GM10266 (cell line): Measurements from ENCODE around the gene ECEL1.

ENCODE experiments used
- DNase-seq: peaks from one replicate; pipeline ENCODE4 v3.0.0; 2012; ENCODE audit errors: extremely low spot score
- TF ChIP-seq, protein P1 (sequence below): IDR thresholded peaks from 2 replicates; pipeline ENCODE4 v1.5.1; 2012; ENCODE audit warnings: mild to moderate bottlenecking, low read depth; ENCODE audit not compliant: control insufficient read depth, insufficient read depth; ENCODE audit errors: missing control alignments

ECEL1 gene

DNA sequence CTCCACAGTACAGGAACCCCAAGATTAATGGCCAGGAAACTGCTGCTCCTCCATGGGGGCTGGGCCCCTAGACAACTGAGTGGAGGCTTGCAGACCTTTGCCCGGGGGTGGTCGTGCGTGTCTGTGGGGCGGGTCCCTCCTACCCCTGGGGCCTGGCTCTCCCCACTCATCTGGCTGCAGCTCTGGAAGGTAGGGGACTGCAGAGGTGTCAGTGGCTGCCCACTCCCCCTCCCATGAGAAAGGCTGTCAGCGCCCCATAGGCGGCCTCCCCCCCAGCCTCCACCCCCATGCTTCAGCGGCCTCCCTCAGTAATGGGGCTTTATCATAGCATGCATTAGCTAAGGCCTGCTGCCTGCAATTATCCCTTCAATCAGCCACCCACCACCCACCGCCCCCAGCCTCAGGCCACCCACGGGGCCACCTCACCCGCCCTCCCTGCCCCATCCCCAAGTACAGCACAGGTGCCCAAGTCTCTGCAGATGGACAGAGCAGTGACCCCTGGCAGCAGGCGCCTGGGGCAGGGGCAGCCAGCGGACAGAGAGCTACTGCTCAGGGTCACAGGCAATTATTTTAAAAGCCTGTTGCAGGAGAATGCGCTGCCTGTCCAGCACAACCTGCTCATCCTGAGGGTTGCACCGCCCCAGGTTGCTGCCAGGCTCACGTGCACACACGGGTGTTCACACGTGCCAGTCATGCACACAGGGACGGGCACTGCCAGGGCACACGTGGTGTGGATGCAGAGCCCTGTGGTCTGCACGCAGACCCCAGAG, 9.1 kb upstream of the ECEL1 start:
- TF ChIP-seq, protein P1, sequence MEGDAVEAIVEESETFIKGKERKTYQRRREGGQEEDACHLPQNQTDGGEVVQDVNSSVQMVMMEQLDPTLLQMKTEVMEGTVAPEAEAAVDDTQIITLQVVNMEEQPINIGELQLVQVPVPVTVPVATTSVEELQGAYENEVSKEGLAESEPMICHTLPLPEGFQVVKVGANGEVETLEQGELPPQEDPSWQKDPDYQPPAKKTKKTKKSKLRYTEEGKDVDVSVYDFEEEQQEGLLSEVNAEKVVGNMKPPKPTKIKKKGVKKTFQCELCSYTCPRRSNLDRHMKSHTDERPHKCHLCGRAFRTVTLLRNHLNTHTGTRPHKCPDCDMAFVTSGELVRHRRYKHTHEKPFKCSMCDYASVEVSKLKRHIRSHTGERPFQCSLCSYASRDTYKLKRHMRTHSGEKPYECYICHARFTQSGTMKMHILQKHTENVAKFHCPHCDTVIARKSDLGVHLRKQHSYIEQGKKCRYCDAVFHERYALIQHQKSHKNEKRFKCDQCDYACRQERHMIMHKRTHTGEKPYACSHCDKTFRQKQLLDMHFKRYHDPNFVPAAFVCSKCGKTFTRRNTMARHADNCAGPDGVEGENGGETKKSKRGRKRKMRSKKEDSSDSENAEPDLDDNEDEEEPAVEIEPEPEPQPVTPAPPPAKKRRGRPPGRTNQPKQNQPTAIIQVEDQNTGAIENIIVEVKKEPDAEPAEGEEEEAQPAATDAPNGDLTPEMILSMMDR, result no peak
- DNase-seq, result no peak

DNA sequence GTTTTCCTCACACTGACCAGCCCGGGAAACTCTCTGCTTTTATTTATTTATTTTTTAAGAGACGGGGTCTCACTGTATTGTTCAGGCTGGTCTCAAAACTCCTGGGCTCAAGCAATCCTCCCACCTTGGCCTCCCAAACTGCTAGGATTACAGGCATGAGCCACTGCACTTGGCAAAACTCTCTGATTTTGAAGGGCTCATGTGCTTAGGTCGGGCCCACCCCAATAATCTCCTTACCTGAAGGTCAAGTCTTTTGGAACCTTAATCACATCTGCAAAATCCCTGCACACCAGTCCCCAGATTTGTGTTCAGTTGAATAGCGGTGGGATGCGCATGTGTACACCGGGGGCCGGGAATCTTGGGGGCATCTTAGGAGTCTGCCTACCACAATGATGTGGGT, 7.7 kb upstream of the ECEL1 start:
- TF ChIP-seq, protein P1, result no peak

DNA sequence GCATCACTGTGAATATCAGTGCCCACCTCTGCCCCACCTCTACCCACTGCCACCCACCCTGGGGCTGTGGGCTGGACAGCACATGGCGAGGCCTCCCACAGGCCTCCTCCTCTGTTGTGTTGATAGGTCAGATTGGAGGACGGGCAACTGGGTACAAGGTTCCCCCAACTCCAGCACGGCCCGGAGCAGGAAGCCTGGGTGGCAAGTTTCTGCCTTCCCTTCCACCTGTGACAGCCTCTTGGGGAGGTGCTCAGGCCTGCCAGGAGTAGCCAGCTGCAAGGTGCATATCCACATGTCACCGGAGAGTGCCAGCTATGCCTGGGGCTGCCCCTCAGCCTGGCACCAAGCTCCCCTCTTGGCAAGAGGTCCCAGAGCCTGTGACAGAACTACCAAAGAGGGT, 6.9 kb upstream of the ECEL1 start:
- no peak for DNase-seq
- TF ChIP-seq, protein P1, result no peak

More for the DNA sequence above, 7.7 kb upstream of the ECEL1 start:
- no peak for DNase-seq

DNA sequence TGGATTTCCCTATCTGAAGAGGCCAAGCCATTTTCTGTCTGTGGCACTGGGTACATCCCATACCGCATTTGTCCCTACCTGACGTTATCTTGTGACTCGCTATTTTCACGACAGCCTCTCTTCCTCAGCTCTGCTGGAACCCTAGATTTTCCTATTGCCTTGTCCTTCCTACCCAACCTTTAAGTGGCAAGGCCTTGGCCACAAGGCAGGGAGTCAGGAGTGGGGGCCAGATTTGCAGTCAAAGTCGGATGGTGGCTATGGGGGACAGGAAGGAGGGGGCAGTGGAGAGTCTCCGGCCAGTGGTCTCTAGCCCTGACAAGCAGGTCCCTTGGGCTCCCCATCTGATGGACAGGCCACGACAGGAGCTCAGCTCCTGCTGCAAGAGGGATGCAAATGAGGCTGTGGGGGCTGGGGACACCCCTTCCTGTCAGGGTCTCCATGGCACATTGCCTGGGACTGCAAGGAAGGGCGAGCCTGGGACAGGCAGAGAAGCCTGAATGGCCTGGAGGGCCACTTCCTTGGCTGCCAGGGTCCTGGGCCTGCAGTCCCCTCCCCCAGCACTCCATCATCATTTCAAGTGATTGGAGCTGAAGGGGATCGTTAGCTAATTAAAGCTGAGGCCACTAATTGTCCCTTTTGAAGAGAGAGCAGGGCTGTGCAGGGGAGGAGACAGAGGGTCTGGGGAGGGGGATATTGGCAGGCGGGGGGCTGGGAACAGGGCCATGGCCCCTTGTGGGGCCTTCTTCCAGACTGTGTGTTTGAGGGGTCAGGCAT, 6.3 kb upstream of the ECEL1 start:
- no peak for DNase-seq
- TF ChIP-seq, protein P1, result no peak

DNA sequence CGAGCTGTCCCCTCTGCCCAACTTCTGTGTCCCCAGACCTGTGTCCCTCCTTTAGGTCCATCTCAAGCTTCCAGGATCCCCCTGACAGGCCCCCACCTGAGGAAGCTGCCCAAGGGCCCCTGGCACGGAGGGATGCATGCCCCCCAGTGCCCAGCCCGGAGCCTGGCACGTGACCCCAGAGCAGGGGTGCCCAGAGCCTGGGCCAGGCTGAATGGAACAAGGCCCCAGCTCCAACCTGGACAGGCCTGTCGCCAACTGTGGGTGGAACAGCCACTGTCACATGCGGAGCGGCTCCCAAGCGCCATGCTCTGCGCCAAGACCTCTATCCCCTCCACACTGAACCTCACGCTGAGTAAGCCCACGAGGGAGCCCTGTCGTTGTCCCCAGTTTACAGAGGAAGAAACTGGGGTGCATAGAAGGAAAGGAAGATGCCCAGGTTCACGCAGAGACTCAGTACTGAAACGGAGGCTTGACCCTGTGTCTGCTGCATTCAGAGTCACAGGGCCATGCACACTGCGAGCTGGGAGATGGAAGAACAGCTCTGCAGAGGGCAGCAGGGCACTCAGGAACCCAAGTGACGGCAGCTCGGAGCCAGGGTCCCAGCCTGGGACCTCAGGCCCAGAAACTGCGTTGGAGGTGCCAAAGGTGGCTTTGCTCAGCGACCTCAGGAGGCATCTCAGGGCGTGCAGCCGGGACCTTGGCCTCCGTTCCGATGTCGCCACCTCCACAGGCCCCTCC, 5.5 kb upstream of the ECEL1 start:
- no peak for DNase-seq
- TF ChIP-seq, protein P1, result no peak

DNA sequence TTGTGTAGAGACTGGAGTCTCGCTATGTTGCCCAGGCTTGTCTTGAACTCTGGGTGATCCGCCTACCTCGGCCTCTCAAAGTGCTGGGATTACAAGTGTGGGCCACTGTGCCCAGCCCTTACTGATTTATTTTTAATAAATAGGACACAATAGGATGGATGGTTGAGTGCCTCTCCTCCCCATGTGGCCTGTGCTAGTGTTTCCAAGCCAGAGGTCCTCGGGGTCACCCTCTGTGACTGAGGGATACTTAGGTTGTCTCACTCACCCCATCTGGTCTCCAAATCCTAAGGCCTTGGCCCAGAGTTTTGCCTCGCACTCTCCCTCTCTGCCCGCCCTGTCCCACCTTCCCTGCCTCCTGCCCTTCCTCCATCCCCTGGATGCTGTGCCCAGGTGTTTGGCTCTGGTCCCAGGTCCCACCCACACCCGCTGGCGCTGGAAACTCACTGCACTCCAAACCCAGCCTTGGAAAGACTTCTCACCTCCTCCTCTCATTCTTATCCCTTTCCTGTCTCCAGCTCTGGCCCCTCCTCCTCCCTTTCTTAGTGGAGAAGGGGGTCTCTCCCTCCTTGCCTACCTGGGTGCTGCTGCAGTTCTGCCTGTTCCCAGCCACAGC, 4.7 kb upstream of the ECEL1 start:
- TF ChIP-seq, protein P1, result no peak
- DNase-seq, result no peak
